HG03469 (cell line): ENCODE results near the gene GTF2IRD1.
"Not testable (repeated sequence)": the region's sequence is repeated elsewhere in the genome, so short reads cannot be mapped to it uniquely, and the experiment has no call there.

Experiments used
- ATAC-seq: cut with Tn5 transposase; IDR thresholded peaks from one replicate; pipeline ENCODE4 v1.9.1; 2021; ENCODE audit warnings: mild to moderate bottlenecking, moderate library complexity, moderate number of reproducible peaks; ENCODE audit not compliant: unreplicated experiment

The GTF2IRD1 gene

GRCh38 chr7:74466196-74466813 lies 12.6 kb downstream of the GTF2IRD1 start:
- ATAC-seq, result no peak

GRCh38 chr7:74467876-74468275 lies 14.2 kb downstream of the GTF2IRD1 start:
- no peak for ATAC-seq

GRCh38 chr7:74470504-74470903 lies 16.8 kb downstream of the GTF2IRD1 start:
- ATAC-seq, result no peak

- no peak for ATAC-seq
Measured at GRCh38 chr7:74473116-74473515, 19.4 kb downstream of the GTF2IRD1 start.

GRCh38 chr7:74474271-74474865 lies 20.7 kb downstream of the GTF2IRD1 start:
- ATAC-seq, result no peak

- no peak for ATAC-seq
Measured at GRCh38 chr7:74475243-74475986, 21.7 kb downstream of the GTF2IRD1 start.

GRCh38 chr7:74475987-74476350 lies 22.3 kb downstream of the GTF2IRD1 start:
- no peak for ATAC-seq

GRCh38 chr7:74476626-74477025 lies 22.9 kb downstream of the GTF2IRD1 start:
- ATAC-seq, result no peak

GRCh38 chr7:74478671-74479065 lies 25.0 kb downstream of the GTF2IRD1 start:
- ATAC-seq, result no peak

GRCh38 chr7:74479066-74479781 lies 25.5 kb downstream of the GTF2IRD1 start:
- ATAC-seq, result no peak

GRCh38 chr7:74479961-74480829 lies 26.5 kb downstream of the GTF2IRD1 start:
- ATAC-seq, result no peak

GRCh38 chr7:74480861-74481417 lies 27.2 kb downstream of the GTF2IRD1 start:
- ATAC-seq, result no peak

- no peak for ATAC-seq
Measured at GRCh38 chr7:74481458-74482196, 27.9 kb downstream of the GTF2IRD1 start.

- ATAC-seq, result no peak
Measured at GRCh38 chr7:74482197-74482467, 28.4 kb downstream of the GTF2IRD1 start.

GRCh38 chr7:74482629-74483401 lies 29.1 kb downstream of the GTF2IRD1 start:
- no peak for ATAC-seq

GRCh38 chr7:74483402-74484336 lies 30.0 kb downstream of the GTF2IRD1 start:
- no peak for ATAC-seq

GRCh38 chr7:74485611-74486010 lies 31.9 kb downstream of the GTF2IRD1 start:
- ATAC-seq, result no peak

- ATAC-seq, result not testable (repeated sequence)
Measured at GRCh38 chr7:74488518-74489030, 34.9 kb downstream of the GTF2IRD1 start.
